Rectal smooth muscle tissue (tissue), 1 donor: ENCODE data around the gene RAPGEF3.

Experiments used
- H3K27ac ChIP-seq: one replicate; pipeline ENCODE4 v1.7.0; 2013; ENCODE audit warnings: low read depth, low read length, inconsistent platforms
- H3K27me3 ChIP-seq: one replicate; pipeline ENCODE4 v1.7.0; 2013; ENCODE audit warnings: low read length; ENCODE audit not compliant: control insufficient read depth, insufficient read depth
- H3K36me3 ChIP-seq: one replicate; pipeline ENCODE4 v1.7.0; 2013; ENCODE audit warnings: low read length; ENCODE audit not compliant: control insufficient read depth, insufficient read depth
- H3K4me1 ChIP-seq: one replicate; pipeline ENCODE4 v1.7.0; 2013; ENCODE audit warnings: low read length; ENCODE audit not compliant: control insufficient read depth, insufficient read depth
- H3K4me3 ChIP-seq: one replicate; pipeline ENCODE4 v1.7.0; 2013; ENCODE audit warnings: low read length
- H3K9ac ChIP-seq: one replicate; pipeline ENCODE4 v1.7.0; 2013; ENCODE audit warnings: low read length

The RAPGEF3 gene

DNA sequence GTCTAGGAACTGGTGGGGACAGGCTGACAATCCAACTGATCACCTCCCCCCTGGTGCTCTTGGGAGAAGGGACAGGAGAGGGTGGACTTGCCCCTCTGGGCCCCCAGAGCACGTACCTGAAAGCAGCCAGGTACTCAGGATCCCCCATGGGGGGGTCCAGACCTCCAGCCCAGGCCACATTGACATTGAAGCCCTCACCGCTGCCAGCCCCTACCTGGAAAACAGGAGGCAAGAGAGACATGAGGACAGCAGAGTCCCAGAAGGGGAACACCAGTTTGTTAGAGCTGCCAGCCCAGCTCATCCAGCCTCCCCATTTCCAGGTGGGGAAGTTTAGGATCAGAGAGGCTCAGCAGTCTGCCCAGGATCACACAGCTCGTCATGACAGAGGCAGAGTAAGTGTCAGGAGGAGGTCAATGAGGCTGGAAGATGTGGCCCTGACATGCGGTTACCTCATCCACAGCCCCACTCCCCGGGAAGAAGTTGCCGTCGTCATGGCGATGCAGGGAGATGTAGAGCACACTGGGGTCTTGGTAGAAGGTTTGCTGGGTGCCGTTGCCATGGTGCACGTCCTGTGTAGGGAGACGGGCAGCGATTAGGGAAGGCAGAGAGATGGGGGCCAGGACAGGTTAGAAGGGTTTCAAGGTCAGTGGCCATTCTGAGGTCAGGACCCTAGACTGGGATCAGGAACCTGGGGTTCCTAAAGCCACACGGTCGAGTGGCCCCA, 29.1 kb upstream of the RAPGEF3 start:
- no peak overlapping the region for H3K9ac ChIP-seq
- H3K4me3 ChIP-seq: no peak overlapping the region
- H3K27me3 ChIP-seq: no peaks in the 10 kb centered on the region
- no peaks in the 10 kb centered on the region for H3K4me1 ChIP-seq
- peaks cover 65% of the 10 kb centered on the region for H3K36me3 ChIP-seq
- no peak overlapping the region for H3K27ac ChIP-seq

DNA sequence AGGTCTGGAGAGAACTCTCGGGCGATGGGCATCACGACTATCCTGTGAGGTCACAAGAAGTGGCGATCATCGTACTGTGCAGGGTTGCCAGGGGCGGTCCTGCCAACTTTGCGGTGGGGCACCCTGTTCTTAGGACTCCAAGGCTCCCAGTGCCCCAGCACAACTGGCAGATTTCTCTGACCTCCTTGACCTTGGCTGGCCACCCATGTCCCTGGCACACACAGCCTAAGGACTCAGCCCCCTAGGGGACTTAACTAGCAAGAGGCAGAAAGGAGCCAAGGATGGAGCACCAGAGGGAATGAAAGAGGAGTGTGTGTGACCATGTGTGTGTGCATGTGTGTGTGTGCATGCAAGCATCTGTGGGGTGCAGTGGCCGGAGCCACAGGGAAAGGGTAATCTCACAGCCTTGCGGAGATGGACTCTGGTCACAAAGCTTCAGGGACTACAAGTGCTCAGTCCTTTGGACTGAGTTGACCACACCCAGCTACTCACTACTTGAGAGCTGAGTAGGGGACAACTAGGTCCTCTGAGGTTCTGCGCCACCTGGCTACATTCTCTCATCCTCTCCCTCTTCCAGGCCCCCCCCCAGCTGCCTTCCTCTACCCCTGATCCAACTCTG, 28.1 kb upstream of the RAPGEF3 start:
- no peak overlapping the region for H3K4me3 ChIP-seq
- H3K27me3 ChIP-seq: no peaks in the 10 kb centered on the region
- H3K36me3 ChIP-seq: peaks cover 68% of the 10 kb centered on the region
- no peak overlapping the region for H3K9ac ChIP-seq
- no peak overlapping the region for H3K27ac ChIP-seq
- H3K4me1 ChIP-seq: no peaks in the 10 kb centered on the region

DNA sequence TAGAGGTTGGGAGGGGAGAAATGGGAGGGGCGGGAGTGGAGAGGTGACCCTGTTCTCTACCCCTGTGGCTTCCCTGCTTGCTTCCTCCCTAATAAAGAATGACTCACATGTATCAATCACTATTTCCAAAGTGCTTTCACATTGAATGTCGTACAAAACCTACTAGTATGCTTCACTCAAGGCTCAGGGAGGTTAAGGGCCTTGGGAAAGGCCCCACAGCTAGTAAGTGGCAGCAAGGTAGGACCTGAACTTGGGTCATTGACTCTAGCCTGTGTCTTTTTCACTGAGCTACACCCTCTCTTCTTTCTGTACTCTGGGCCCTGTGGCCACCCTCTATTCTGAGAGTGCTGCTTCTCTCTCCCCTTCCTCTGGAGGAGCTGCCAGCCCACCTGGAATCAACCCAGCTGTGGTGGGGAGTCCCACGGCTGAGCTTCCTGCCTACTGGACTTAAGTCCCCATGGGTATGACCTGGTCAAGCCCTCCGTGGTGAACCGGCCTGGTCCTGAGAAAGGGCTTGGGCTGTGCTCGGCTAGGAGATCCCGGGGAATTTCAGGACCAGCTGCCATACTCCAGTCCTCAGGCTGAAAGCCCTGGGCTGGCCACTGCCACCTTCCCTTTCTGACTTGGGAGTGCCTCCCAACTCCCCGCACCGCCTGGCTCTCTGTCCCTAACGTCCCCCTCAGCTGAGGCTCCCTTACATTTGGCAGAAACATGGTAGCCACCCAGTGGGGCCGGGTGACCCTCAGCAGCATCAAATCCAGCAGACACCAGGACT, 27.4 kb upstream of the RAPGEF3 start:
- no peak overlapping the region for H3K9ac ChIP-seq
- H3K36me3 ChIP-seq: peaks cover 63% of the 10 kb centered on the region
- H3K4me1 ChIP-seq: no peaks in the 10 kb centered on the region
- H3K27ac ChIP-seq: no peak overlapping the region
- no peaks in the 10 kb centered on the region for H3K27me3 ChIP-seq
- no peak overlapping the region for H3K4me3 ChIP-seq

DNA sequence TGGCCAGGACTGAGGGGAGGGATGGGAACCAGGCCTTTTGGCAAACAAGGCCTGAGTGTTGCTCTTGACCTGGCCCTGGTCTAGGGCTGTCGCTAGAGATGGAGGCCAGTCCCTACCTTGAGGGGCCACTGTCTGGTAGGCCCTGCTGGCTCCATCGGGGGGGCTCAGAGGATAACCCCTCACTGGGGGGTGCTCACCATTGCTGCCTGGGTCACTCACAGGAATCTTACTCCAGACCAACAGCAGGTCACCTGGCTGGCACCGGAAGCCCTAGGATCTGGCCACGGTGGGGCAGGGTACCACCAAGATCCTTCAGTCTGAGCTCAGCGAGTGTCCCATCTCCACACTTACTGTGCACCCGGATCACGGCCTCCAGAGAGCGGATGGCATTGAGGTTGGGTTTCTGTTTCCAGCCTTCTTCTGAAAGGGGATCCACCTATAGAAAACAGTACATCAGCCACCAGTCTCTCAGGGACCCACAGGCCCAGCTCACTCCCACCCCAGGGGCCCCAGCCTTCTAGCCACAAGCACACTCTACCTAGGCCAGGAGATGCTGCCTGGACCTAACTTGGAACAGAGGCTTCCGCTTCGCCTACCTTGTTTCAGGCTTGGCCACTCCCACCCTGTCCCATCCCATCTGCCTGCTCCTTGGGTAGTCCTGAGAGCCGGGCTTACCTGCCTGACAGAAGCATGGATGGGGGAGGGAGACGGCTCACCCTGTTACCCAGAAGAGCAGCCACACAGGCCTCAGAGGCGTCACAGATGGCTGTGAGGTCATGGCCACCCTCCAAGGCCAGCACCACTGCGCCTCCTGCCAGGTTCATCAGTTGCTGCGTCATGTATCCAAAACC, 26.6 kb upstream of the RAPGEF3 start:
- Histone ChIP-seq H3K9ac (no peak overlapping the region), H3K27me3 (no peaks in the 10 kb centered on the region), H3K4me3 (no peak overlapping the region), H3K27ac (no peak overlapping the region), H3K4me1 (no peaks in the 10 kb centered on the region), H3K36me3 (peaks cover 55% of the 10 kb centered on the region)

DNA sequence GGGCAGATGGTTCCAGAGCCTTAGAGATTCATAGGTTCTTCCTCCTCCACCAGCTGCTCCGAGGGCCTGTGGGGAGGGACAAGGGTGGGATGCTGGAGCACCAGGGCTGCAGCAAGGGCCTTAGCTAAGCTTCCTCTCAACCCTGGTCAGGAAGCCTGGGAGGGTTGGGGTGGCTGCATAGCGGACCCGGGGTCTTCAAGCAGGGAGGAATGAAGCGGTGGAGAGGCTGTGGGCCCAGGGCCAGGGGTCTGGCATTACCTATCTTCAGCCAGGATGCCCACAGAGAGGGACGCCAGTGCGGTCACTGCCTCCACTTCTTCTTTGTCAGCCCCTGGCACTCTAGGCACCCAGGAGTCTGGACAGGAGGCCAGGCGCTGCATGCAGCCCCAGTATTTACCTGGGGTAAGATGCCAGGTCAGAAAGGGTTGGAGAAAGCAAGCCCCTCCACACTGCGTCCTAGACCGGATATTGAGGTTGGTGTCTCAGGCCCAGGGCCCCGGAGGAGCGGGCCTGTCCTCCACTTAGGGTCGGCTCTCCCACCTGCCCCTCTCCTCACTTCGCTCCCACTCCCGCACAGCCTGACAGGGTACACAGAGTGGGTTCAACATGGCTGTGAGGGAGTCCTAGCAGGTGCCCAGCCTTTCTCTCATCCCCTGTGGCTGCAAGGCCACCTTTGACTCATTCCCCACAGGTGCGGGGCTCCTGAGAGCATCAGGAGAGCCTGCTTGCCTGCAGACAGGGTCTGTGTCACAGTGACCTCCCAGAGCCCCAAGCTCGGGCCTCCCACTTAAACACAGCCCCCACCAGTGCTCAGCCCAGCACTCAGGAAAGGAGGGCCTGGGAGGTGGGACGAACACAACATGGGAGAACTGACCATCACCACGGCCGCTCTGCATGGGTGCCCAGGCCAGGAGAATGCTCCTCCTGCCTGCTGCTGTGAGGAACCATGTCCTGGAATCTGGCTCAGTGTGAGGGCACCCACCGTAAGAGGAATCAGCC, 25.4 kb upstream of the RAPGEF3 start:
- Histone ChIP-seq H3K27ac (no peak overlapping the region), H3K4me3 (no peak overlapping the region), H3K9ac (no peak overlapping the region), H3K27me3 (no peaks in the 10 kb centered on the region), H3K36me3 (peaks cover 46% of the 10 kb centered on the region), H3K4me1 (no peaks in the 10 kb centered on the region)

DNA sequence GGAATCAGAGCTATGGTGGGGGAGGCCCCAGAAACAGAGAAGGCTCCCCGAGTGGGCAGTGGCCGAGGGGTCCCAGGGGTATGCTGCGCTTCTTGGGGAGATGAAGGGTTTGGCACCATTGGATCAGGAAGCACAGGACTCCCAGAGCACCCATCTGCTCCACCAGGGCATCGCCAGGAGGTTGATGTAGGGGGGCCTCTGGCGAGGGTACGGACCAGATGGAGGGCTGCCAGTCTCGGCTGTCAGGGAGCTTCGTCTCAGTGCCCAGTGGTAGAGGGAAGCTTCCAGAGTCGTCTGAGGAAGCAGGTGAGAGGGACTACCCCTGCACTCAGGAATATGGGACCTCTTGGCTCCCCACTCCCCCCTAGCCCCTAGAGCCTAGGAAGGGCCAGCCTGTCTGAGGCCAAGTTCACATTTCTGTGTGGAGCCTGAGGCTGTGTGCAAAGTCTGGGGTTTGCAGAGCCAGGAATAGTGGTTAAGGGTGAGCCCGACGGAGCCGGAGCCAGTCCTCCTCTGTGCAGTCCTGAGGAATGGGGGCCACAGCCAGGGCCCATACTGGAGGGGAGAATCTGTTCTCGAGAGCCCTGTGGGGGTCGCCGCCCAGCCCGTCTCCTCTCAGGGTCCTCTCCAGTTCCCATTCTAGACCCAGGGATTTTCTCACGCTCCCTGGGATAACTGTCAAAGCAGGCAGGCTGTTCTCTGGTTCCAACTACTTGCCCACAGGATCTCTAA, 24.5 kb upstream of the RAPGEF3 start:
- H3K36me3 ChIP-seq: peaks cover 36% of the 10 kb centered on the region
- no peak overlapping the region for H3K9ac ChIP-seq
- H3K27ac ChIP-seq: no peak overlapping the region
- peaks cover 1% of the 10 kb centered on the region for H3K4me1 ChIP-seq
- no peak overlapping the region for H3K4me3 ChIP-seq
- H3K27me3 ChIP-seq: no peaks in the 10 kb centered on the region

DNA sequence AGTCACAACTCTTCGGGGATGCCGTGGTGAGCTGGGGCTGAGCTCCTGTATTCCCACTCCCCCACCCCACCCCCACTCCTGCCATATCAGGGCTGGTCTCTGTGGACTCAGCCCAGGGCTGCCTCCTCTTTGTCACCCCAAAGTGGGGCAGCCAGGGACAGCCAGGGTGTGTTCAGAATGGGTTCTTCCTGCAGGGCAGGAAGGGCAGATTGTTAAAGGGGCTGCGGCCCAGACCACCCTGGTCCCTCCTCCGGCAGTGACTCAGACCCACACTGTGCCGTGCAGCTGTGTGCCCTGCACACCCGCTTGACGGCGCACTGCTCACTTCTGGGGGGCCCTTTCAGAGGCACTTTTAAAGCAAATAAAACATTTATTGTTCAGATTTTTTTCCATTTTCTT, 23.7 kb upstream of the RAPGEF3 start:
- no peaks in the 10 kb centered on the region for H3K27me3 ChIP-seq
- no peak overlapping the region for H3K27ac ChIP-seq
- no peak overlapping the region for H3K9ac ChIP-seq
- peaks cover 3% of the 10 kb centered on the region for H3K4me1 ChIP-seq
- H3K36me3 ChIP-seq: peaks cover 29% of the 10 kb centered on the region
- H3K4me3 ChIP-seq: no peak overlapping the region

DNA sequence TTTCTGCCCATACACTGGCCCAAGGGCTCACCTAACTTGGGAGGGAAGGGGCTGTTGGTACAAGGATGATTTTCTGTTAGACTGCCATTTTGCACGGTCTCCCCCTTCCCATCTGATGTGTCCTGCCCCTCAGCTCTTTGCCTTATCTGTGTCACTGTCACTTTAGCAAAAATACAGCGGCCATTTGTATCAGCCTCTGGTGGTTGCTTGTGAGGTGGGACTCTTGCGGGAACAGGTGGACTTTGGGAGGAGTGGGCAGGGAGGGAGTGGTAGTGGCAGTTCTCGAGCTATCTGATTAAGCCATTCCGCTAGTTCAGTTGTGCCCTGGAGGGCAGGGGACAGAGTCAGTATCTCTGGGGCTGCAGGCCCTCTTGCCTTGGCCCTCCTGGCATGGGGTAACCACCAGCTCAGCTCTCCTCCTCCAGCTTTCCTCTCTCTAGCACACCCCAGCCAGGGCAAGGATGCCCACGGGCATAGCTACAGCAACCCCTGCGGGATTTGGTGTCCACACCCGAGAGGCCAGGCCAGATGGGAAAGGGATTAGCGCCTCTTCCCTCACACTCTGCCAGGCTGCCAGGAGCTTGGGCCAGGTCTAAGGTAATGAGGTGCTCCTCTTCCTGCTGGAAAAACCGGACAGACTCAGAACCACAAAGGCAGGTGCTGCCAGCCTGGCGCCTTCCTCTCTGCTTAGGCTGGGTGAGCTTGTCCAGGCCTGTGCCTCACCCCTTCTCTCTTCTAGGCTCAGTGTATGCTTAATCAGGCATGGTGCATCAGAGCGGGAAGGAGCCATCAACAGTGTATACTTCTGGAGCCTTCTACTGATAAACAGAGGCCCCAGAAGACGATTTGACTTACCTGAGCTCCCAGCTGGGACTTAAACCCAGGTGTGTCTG, 23.0 kb upstream of the RAPGEF3 start:
- Histone ChIP-seq H3K27me3 (no peaks in the 10 kb centered on the region), H3K9ac (no peak overlapping the region), H3K27ac (no peak overlapping the region), H3K36me3 (peaks cover 25% of the 10 kb centered on the region), H3K4me1 (peaks cover 5% of the 10 kb centered on the region), H3K4me3 (no peak overlapping the region)

DNA sequence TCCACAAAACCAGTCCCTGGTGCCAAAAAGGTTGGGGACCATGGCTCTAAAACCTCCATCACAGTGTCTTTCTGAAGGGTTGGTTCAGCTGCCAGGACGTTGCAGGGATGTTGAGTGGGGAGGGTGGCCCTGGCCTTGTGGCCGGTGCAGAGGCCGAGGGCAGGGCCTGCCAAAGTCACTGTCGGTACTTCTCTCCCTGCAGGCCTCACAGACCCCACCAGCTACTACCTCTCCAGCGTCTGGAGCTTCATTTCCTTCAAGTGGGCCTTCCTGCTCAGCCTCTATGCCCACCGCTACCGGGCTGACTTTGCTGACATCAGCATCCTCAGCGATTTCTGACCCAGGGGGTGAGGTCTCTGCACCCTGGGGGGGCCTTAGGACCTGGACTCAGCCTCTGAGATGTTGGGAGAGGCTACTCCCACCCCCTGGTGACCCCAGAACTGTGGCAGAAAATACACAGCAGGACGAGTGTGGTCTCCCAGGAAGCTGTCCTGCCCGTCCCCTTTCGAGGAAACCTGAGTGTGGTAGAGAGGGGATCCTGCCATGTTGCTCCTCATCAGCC, 21.3 kb upstream of the RAPGEF3 start:
- Histone ChIP-seq H3K4me1 (peaks cover 14% of the 10 kb centered on the region), H3K27ac (no peak overlapping the region), H3K36me3 (peaks cover 14% of the 10 kb centered on the region), H3K9ac (no peak overlapping the region), H3K4me3 (no peak overlapping the region), H3K27me3 (no peaks in the 10 kb centered on the region)

DNA sequence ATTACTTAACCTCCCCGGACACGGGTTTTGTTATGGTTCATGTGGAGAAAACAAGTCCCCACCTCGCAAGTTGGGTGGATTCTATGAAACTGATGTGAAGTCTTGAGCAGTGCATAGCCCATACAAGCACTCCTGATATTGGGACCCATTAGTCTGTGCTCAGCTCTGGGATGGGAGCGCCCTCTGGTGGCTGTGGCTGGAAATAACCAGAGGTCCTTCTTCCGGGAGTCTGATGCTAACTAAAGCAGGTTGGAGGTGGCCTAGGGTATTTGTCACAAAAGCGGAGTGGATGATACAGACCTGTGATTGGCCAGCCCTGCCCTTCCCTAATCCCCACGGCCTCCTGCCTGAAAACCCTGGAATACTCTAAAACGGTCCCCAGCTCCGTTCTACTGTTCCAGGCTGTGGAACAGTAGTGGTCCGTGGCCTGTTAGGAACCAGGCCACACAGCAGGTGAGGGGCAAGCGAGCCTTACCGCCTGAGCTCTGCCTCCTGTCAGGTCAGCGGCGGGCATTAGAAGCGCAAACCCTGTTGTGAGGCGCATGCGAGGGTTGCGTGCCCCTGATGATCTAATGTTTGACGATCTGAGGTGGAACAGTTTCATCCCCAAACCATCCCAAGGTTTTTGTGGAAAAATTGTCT, 20.7 kb upstream of the RAPGEF3 start:
- Histone ChIP-seq H3K27ac (no peak overlapping the region), H3K27me3 (no peaks in the 10 kb centered on the region), H3K36me3 (peaks cover 9% of the 10 kb centered on the region), H3K4me1 (peaks cover 14% of the 10 kb centered on the region), H3K4me3 (no peak overlapping the region), H3K9ac (no peak overlapping the region)
